ENCODE measurements around the gene ARHGAP6.

DNA sequence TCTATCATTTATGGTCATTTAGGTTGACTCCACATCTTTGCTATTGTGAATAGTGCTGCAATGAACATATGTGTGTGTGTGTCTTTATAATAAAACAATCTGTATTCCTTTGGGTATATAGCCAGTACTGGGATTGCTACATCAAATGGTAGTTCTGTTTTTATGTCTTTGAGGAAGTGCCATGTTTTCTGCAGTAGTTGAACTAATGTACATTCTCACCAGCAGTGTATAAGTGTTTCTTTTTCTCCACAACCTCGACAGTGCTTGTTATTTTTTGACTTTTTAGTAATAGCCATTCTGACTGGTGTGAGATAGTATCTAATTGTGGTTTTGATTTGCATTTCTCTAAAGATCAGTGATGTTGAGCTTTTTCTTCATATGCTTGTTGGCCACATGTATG, 80.5 kb downstream of the ARHGAP6 start:
- TF ChIP-seq, protein P1, sequence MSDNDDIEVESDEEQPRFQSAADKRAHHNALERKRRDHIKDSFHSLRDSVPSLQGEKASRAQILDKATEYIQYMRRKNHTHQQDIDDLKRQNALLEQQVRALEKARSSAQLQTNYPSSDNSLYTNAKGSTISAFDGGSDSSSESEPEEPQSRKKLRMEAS (IDR thresholded peaks at IDR 0.05), result no peak
- TF ChIP-seq RAD21 (IDR thresholded peaks at IDR 0.05; ENCODE audit: low read depth) (no peak), TCF7L2 (IDR thresholded peaks at IDR 0.05; ENCODE audit: borderline replicate concordance, extremely low read depth, insufficient read depth, insufficient read length) (no peak), YY1 (IDR thresholded peaks at IDR 0.05; ENCODE audit: extremely low read depth, insufficient replicate concordance, low read depth, low read length) (no peak), CEBPB (IDR thresholded peaks at IDR 0.05; ENCODE audit: low read depth) (no peak), POLR2AphosphoS5 (IDR thresholded peaks at IDR 0.05; ENCODE audit: low read depth, low read length) (no peak)
- TF ChIP-seq, protein P2, sequence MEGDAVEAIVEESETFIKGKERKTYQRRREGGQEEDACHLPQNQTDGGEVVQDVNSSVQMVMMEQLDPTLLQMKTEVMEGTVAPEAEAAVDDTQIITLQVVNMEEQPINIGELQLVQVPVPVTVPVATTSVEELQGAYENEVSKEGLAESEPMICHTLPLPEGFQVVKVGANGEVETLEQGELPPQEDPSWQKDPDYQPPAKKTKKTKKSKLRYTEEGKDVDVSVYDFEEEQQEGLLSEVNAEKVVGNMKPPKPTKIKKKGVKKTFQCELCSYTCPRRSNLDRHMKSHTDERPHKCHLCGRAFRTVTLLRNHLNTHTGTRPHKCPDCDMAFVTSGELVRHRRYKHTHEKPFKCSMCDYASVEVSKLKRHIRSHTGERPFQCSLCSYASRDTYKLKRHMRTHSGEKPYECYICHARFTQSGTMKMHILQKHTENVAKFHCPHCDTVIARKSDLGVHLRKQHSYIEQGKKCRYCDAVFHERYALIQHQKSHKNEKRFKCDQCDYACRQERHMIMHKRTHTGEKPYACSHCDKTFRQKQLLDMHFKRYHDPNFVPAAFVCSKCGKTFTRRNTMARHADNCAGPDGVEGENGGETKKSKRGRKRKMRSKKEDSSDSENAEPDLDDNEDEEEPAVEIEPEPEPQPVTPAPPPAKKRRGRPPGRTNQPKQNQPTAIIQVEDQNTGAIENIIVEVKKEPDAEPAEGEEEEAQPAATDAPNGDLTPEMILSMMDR (IDR thresholded peaks at IDR 0.05 in 2 of 3, conservative IDR thresholded peaks at IDR 0.05 in 1 of 3; ENCODE audit: borderline replicate concordance in 1 of 3, insufficient read depth in 1 of 3, low read depth in 2 of 3, low read length in 2 of 3), result no peak

Data from HCT116 (cell line).